ENCODE measurements around the gene ZNF292.

DNA sequence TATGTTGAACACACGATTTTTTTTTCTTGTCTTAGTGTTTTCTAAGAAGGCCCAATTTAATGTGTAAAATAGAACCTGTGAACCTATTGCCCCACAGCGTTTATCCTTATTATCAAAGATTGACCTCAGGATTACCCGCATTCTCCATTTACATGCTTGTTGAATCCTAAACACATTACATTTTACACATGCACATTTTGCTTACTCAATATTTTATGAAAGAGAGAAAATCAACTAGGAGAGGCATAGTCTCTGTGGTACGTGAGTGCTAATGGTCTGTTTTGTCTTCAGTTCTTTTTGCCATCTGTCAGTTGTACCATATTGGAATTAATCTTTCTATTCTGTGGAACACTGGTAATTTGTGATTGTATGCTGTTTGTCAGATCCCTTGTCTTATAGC is 86.9 kb downstream of the ZNF292 start:
- TF ChIP-seq POLR2A (IDR thresholded peaks at IDR 0.05; ENCODE audit: low read length) (no peak), GATA1 (IDR thresholded peaks at IDR 0.05; ENCODE audit: low read depth, low read length) (no peak)

Measured in erythroblast (primary cell).